Heart left ventricle (tissue), 13 donors: ENCODE results near the gene ERCC2.

Experiments
- CTCF ChIP-seq, 12 donors: fragments of 200-600 bp; sonication (generic) in 4 of 12; IDR thresholded peaks; one replicate each; pipeline versions ENCODE4 v1.5.0 to v1.8.0; 2018 to 2022; ENCODE audit warnings: antibody characterized with exemption in 12 of 12, mild to moderate bottlenecking in 5 of 12
- POLR2A ChIP-seq, 2 donors: fragments of 450-650 bp; IDR thresholded peaks; one replicate each; pipeline ENCODE4 v1.6.1; 2017; ENCODE audit warnings: antibody characterized with exemption in 2 of 2, mild to moderate bottlenecking in 2 of 2, moderate library complexity in 2 of 2
- donor health status: ischemic (EF 13 %, LVEDD 7.1; RV severe dilation, severe dysfunction).
- donor health status: DM: no; HTN: yes; CAD: no.
- donor health status: DM: no; HTN: no; CAD: no.
- donor health status: ischemic (EF 25% LVEDD 6.9; RV normal size, moderate dysfunction).
- donor health status: ischemic (EF 25% LVEDD 5.7; RV mildly dilated, moderate dysfunction).
- donor health status: ischemic (EF 35%, LVEDD 5.7; RV mildly dilated, moderate dysfunction).
- donor health status: nonischemic (EF 11% LVEDD 7.7; RV severe dilation, severe dysfunction).
- donor health status: DM: yes; HTN: yes; CAD: no.
- donor health status: PGD.
- donor health status: ischemic (EF 29% LVEDD 5.4; RV normal size, mild dysfunction).
- donor health status: nonischemic (EF 23%, LVEDD 6.1; RV moderate dilation, normal function).

- TF ChIP-seq CTCF (IDR thresholded peaks at IDR 0.05): no peak
- no peak for TF ChIP-seq POLR2A (IDR thresholded peaks at IDR 0.05)
Observed at GRCh38 chr19:45327404-45328143, 42.8 kb downstream of the ERCC2 start.
